ENCODE data around the gene APC.

GRCh38 chr5:112854651-112855050 lies 117.0 kb downstream of the APC start:
- TF ChIP-seq CTCF (conservative IDR thresholded peaks at IDR 0.05 in 1 of 2, IDR thresholded peaks at IDR 0.05 in 1 of 2; ENCODE audit: extremely low read depth in 1 of 2, insufficient read depth in 1 of 2, low read depth in 1 of 2, low read length in 2 of 2) (no peak), EZH2 (IDR thresholded peaks at IDR 0.05; ENCODE audit: borderline replicate concordance, low read length) (no peak)
